ENCODE data around the gene LMTK2.

LMTK2 gene

DNA sequence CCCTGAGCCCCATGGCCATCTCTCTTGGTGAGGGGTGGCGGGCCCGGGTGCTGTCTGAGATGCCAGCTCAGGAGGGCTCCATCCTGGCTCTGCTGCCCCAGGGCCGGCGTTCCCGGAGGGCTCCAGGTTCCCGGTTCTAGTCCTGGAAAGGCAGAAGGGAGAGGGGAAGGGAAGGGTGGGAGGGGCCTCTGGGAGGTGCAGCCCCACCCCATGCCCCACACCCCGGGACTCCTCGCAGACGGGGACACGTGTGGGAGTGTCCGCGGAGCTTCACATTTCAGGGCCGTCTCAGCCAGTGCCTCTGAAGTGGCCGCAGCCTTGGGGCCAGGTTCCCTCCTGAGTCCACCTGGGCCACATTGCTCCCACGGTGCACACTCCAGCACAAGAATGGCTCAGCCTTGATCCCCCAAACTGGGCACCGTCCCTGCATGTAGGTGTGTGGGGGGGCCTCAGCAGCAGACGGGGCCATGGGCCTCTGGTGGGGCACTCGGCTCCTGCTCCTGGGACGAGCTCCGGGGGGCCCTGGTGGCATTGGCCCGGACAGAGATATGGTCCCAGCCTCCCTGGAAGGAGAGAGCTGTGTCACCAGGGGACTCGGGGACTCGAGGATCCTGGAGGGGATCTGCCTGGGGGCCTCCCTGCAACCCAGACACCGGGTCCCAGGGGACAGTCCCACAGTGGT lies 110.4 kb downstream of the LMTK2 start:
- TF ChIP-seq, protein P1, sequence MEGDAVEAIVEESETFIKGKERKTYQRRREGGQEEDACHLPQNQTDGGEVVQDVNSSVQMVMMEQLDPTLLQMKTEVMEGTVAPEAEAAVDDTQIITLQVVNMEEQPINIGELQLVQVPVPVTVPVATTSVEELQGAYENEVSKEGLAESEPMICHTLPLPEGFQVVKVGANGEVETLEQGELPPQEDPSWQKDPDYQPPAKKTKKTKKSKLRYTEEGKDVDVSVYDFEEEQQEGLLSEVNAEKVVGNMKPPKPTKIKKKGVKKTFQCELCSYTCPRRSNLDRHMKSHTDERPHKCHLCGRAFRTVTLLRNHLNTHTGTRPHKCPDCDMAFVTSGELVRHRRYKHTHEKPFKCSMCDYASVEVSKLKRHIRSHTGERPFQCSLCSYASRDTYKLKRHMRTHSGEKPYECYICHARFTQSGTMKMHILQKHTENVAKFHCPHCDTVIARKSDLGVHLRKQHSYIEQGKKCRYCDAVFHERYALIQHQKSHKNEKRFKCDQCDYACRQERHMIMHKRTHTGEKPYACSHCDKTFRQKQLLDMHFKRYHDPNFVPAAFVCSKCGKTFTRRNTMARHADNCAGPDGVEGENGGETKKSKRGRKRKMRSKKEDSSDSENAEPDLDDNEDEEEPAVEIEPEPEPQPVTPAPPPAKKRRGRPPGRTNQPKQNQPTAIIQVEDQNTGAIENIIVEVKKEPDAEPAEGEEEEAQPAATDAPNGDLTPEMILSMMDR (conservative IDR thresholded peaks at IDR 0.05) = no peak
- no peak for TF ChIP-seq ZFX (IDR thresholded peaks at IDR 0.05)
- peak overlapping the region; percentile 97 for H3K27ac ChIP-seq

DNA sequence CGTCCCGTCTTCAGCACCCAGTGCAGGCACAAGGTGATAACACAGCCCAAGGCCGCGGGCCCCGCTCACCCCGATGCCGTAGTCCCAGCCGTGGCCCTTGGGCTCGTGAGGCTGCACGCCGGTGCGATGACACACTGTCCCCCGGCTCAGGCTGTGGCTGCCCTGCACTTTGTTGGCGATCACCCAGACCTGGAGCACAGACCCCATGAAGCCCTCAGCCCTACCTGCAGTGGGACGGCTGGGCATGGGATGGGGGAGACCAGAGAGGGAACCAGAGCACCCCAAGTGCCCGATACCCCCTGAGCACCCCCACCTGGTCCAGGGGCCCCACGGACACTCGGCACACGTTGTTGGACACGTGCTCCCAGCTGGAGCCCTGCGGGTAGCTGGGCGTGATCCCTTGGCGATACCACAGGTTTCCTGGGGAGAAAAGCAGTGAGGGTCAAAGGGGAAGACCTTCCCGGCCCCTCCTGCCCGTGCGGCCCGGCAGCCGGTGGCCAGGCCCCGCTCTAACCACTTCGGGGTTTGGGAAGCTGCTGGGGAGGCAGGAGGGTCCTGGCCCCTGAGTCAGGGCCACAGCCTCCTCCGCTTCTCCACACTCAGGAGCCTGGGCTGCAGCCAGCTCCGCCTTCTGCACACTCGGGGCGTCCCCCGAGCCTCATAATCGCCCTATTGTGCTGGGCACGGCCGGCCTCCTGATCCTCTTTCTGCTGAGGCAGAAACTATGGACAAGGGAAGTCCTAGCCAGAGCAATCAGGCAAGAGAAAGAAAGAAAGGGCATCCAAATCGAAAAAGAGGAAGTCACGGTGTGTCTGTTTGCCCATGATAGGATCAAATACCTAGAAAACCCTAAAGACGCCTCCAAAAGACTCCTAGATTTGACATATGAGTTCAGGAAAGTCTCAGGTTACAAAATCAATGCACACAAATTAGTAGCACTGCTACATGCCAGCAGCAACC lies 111.2 kb downstream of the LMTK2 start:
- H3K27ac ChIP-seq = peak overlapping the region; percentile 97
- TF ChIP-seq ZFX (IDR thresholded peaks at IDR 0.05) = no peak
- TF ChIP-seq, protein P1 (conservative IDR thresholded peaks at IDR 0.05) = no peak

DNA sequence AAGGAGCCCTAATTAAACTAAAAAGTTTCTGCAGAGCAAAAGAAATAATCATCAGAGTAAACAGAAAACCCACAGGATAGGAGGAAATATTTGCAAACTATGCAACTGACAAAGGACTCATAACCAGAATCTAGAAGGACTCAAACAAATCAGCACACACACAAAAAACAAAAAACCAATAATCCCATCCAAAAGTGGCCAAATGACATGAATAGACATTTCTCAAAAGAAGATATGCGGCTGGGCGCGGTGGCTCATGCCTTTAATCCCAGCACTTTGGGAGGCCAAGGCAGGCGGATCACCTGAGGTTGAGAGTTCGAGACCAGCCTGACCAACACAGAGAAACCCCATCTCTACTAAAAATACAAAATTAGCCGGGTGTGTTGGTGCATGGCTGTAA lies 112.7 kb downstream of the LMTK2 start:
- peak overlapping the region; percentile 13; the same call in 1 of the 2 replicates for H3K27ac ChIP-seq

DNA sequence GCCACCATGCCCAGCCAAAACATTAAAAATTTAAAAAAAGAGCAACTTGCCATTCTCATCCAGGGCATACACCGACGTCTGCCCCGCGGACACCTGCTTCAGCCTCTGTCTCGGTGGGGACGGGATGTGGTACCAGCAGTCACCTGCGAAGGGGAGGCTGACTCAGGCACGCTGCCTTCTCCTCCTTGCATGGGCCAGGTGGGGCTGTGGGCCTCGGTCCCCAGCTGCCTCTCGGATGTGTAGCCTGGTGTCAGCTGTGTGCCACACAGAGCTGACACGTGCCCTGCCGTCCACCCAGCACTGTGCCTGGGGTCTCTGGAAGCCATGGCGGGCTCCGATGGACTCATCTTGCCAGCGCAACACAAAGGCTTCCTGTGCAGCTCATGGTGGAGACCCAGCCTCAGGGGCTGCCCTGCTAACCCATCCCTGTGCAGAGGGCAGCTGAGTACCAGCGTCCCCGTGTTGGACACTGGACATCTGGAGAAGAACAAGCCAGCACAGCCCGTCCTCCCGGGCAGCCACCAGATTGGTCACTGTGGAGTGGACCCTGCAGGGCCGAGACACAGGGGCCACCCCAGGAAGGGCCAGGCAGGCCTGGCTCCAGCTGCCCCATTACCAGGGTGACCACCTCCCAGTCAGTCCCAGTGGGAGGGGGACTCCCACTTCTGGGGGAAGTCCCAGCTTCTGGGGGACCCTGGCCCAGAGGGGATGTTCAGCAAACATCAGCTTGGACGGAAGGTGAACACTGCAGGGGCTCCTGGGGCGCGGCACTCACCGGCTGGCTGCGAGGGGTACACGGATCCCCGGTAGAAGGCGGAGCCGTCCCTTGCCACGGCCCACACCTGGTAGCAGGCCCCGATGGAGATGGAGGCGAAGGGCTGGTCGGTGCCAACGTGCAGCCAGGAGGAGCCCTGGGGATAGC lies 115.2 kb downstream of the LMTK2 start:
- H3K27ac ChIP-seq = peak overlapping the region; percentile 82
- TF ChIP-seq, protein P1 (conservative IDR thresholded peaks at IDR 0.05) = no peak
- no peak for TF ChIP-seq ZFX (IDR thresholded peaks at IDR 0.05)

DNA sequence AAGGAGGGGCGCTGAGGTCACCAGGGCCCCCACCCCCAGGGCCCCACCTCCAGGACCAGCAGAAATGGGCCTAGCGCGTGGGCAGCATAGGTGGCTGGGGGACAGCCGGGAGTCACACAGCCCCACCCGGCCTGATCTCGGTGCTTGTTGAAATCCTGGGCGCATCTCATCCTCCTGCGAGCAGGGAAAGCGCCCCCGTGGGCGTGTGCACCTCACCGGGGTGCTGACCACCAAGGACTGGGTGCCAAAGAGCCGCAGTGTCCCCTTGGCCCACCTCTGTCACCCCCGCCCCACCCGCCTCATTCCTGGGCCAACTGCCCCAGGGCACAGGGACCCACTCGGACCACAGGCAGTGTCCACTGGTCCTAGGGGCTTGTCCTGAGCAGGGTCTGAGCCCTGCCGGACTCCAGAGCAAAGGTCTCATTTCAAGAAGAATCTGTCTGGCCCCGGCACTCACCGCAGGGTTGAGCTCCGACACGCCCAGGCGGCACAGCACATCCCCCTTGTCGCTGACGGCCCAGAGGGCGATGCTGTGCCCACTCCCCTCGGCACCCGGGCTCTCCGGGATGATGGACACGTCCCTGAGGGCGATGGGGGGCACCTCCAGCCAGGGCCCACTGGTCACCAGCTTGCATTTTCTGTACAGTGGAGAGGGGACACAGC lies 116.0 kb downstream of the LMTK2 start:
- TF ChIP-seq, protein P1 (conservative IDR thresholded peaks at IDR 0.05) = no peak
- TF ChIP-seq ZFX (IDR thresholded peaks at IDR 0.05) = no peak
- H3K27ac ChIP-seq = peak overlapping the region; percentile 82

DNA sequence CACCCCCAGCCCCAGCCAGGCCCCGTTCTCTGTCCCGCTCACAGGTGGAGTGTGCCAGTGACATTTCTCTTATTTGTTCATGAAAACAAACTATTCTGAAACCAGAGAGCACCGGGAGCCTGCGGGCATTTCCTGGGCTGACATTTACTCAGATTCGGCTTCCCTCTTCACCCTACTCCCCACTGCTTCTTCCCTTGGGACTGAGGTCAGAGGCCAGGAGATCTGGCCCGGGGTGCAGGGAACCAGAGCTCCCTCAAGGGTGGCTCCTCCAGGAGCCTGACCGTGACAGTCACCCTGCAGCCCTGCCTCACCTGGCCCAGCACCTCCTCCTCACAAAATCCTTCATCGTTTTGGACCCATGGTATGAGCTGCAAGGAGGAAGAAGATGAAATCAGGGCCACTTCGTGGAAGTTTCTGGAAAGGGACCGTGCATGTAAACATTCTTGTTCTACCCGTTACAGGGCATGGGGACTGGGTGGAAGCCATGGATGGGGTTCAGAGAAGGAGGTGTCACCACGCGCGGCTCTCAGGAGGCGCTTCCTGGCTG lies 116.8 kb downstream of the LMTK2 start:
- peak overlapping the region; percentile 82 for H3K27ac ChIP-seq
- no peak for TF ChIP-seq ZFX (IDR thresholded peaks at IDR 0.05)
- TF ChIP-seq, protein P1 (conservative IDR thresholded peaks at IDR 0.05) = no peak

Data from C4-2B (cell line).